Neuronal stem cell (in vitro differentiated cells): ENCODE results near the gene NAA16.
A peak's percentile ranks its signal among the peaks of the same experiment; 100 is the strongest.
"Not testable (repeated sequence)": the region's sequence is repeated elsewhere in the genome, so short reads cannot be mapped to it uniquely, and the experiment has no call there.

Experiments used
- DNase-seq: peaks from one replicate; pipeline ENCODE4 v3.0.0-alpha.2; 2013; ENCODE audit warnings: low spot score
- H2AFZ ChIP-seq: one replicate; pipeline ENCODE4 v1.6.1; 2013; ENCODE audit warnings: mild to moderate bottlenecking, low read length, inconsistent platforms
- H2AK5ac ChIP-seq: 2 replicates; pipeline ENCODE4 v1.6.1; 2013; ENCODE audit warnings: low read depth, mild to moderate bottlenecking, inconsistent platforms, low read length, moderate library complexity, mixed read lengths
- H2BK120ac ChIP-seq: 2 replicates; pipeline ENCODE4 v1.6.1; 2013; ENCODE audit warnings: low read depth, mild to moderate bottlenecking, inconsistent platforms, low read length, moderate library complexity, mixed read lengths
- H2BK12ac ChIP-seq: one replicate; pipeline ENCODE4 v1.6.1; 2013; ENCODE audit warnings: low read length, inconsistent platforms
- H2BK15ac ChIP-seq: 2 replicates; pipeline ENCODE4 v1.6.1; 2013; ENCODE audit warnings: mild to moderate bottlenecking, low read length, inconsistent platforms, mixed read lengths
- H2BK5ac ChIP-seq: one replicate; pipeline ENCODE4 v1.6.1; 2013; ENCODE audit warnings: inconsistent platforms, mild to moderate bottlenecking, low read length, moderate library complexity
- H3K14ac ChIP-seq: one replicate; pipeline ENCODE4 v1.6.1; 2013; ENCODE audit warnings: low read length, inconsistent platforms
- H3K18ac ChIP-seq: 2 replicates; pipeline ENCODE4 v1.6.1; 2013; ENCODE audit warnings: low read length, inconsistent platforms
- H3K23ac ChIP-seq: 2 replicates; pipeline ENCODE4 v1.6.1; 2013; ENCODE audit warnings: low read depth, mild to moderate bottlenecking, mixed read lengths, low read length, inconsistent platforms; ENCODE audit not compliant: poor library complexity
- H3K27ac ChIP-seq: replicated peaks from 3 replicates; pipeline ENCODE4 v1.5.1; 2013; ENCODE audit warnings: low read length, inconsistent platforms
- H3K27me3 ChIP-seq, 3 experiments: 2 replicates each; pipeline ENCODE4 v1.6.1; 2013; ENCODE audit warnings: low read length in 3 of 3, mild to moderate bottlenecking in 2 of 3, inconsistent platforms in 1 of 3, low read depth in 1 of 3, mixed read lengths in 1 of 3, moderate library complexity in 1 of 3; ENCODE audit not compliant: control insufficient read depth in 3 of 3, insufficient read depth in 3 of 3
- H3K36me3 ChIP-seq, 2 donors: replicated peaks in 1 of 2; 2 replicates each; pipeline ENCODE4 v1.6.1; 2013; ENCODE audit warnings: low read length in 2 of 2; ENCODE audit not compliant: control insufficient read depth in 2 of 2, insufficient read depth in 2 of 2
- H3K4ac ChIP-seq: 2 replicates; pipeline ENCODE4 v1.6.1; 2013; ENCODE audit warnings: inconsistent platforms, mild to moderate bottlenecking, low read length, moderate library complexity
- H3K4me1 ChIP-seq, 2 donors: 1 replicate in 1 of 2; 2 replicates in 1 of 2; pipeline ENCODE4 v1.6.1; 2013; ENCODE audit warnings: low read length in 2 of 2, low read depth in 1 of 2; ENCODE audit not compliant: control insufficient read depth in 2 of 2, insufficient read depth in 1 of 2
- H3K4me2 ChIP-seq: one replicate; pipeline ENCODE4 v1.6.1; 2013; ENCODE audit warnings: mild to moderate bottlenecking, low read length, inconsistent platforms; ENCODE audit not compliant: insufficient read depth, poor library complexity, severe bottlenecking
- H3K4me3 ChIP-seq, 2 donors: 2 replicates each; pipeline ENCODE4 v1.5.1; 2013; ENCODE audit warnings: low read length in 2 of 2, mild to moderate bottlenecking in 2 of 2, inconsistent platforms in 1 of 2, moderate library complexity in 1 of 2
- H3K79me1 ChIP-seq: one replicate; pipeline ENCODE4 v1.6.1; 2013; ENCODE audit warnings: low read depth, mild to moderate bottlenecking, inconsistent platforms, low read length, moderate library complexity
- H3K9ac ChIP-seq: one replicate; pipeline ENCODE4 v1.6.1; 2013; ENCODE audit warnings: mild to moderate bottlenecking, low read depth, low read length, inconsistent platforms; ENCODE audit not compliant: poor library complexity
- H3K9me3 ChIP-seq, 2 donors: replicated peaks in 1 of 2; 2 replicates each; pipeline versions ENCODE3 to v1.6.1; 2013; ENCODE audit warnings: low read length in 2 of 2, mild to moderate bottlenecking in 2 of 2, inconsistent platforms in 1 of 2, low read depth in 1 of 2, mixed read lengths in 1 of 2, moderate library complexity in 1 of 2; ENCODE audit not compliant: control insufficient read depth in 2 of 2, insufficient read depth in 1 of 2
- H4K8ac ChIP-seq: one replicate; pipeline ENCODE4 v1.6.1; 2013; ENCODE audit warnings: low read depth, mild to moderate bottlenecking, inconsistent platforms, low read length, moderate library complexity
- H4K91ac ChIP-seq: one replicate; pipeline ENCODE4 v1.6.1; 2013; ENCODE audit warnings: low read length, low read depth, mild to moderate bottlenecking, inconsistent platforms; ENCODE audit not compliant: poor library complexity
- WGBS, 2 donors: extraction: QIAGEN DNeasy Blood & Tissue Kit; methylation state at CpG; one replicate each; pipeline ENCODE4 v1.1.7; 2013; ENCODE audit warnings: missing lambda C conversion rate in 2 of 2, mixed read lengths in 1 of 2; ENCODE audit not compliant: insufficient read length in 2 of 2, insufficient replicate concordance in 1 of 2; ENCODE audit errors: extremely low coverage in 2 of 2; 5-methylcytosine and 5-hydroxymethylcytosine counted together

The NAA16 gene

GRCh38 chr13:41420146-41420545 lies 109.1 kb downstream of the NAA16 start:
- H3K14ac ChIP-seq = no peak overlapping the region
- H3K4ac ChIP-seq = no peak overlapping the region
- H2AFZ ChIP-seq = no peak overlapping the region
- H3K4me3 ChIP-seq = peak overlapping the region in 1 of 2 donors; percentile 60
- DNase-seq = no peak
- no peaks in the 10 kb centered on the region for H3K36me3 ChIP-seq
- no peaks in the 10 kb centered on the region for H3K27me3 ChIP-seq
- no peak overlapping the region for H2AK5ac ChIP-seq
- H2BK120ac ChIP-seq = no peak overlapping the region
- no peaks in the 10 kb centered on the region for H3K79me1 ChIP-seq
- H3K23ac ChIP-seq = no peak overlapping the region
- H3K4me2 ChIP-seq = no peak overlapping the region
- H3K4me1 ChIP-seq = no peaks in the 10 kb centered on the region
- H3K18ac ChIP-seq = no peak overlapping the region
- H4K91ac ChIP-seq = no peak overlapping the region
- H3K9ac ChIP-seq = no peak overlapping the region
- no peak overlapping the region for H2BK12ac ChIP-seq
- H3K9me3 ChIP-seq = no peaks in the 10 kb centered on the region
- WGBS, 2 donors = no CpG with 5 or more reads among the region's 4 CpGs
- H2BK15ac ChIP-seq = no peak overlapping the region
- no peak overlapping the region for H2BK5ac ChIP-seq
- H3K27ac ChIP-seq = no peak overlapping the region
- H4K8ac ChIP-seq = no peak overlapping the region

GRCh38 chr13:41421330-41421729 lies 110.3 kb downstream of the NAA16 start:
- H3K79me1 ChIP-seq, H3K23ac ChIP-seq, H3K4me1 ChIP-seq, H3K27me3 ChIP-seq, H3K18ac ChIP-seq, H2BK5ac ChIP-seq, H2BK12ac ChIP-seq, H4K91ac ChIP-seq, H3K14ac ChIP-seq, DNase-seq, H3K27ac ChIP-seq, H2AFZ ChIP-seq, H2BK15ac ChIP-seq, H3K9ac ChIP-seq, H3K4ac ChIP-seq, H3K36me3 ChIP-seq, H3K4me3 ChIP-seq, H3K9me3 ChIP-seq, H2AK5ac ChIP-seq, H4K8ac ChIP-seq, H2BK120ac ChIP-seq, H3K4me2 ChIP-seq: not testable (repeated sequence)
- no CpG with 5 or more reads among the region's 6 CpGs for WGBS, 2 donors

GRCh38 chr13:41421983-41422382 lies 110.9 kb downstream of the NAA16 start:
- H3K18ac ChIP-seq = not testable (repeated sequence)

GRCh38 chr13:41423259-41423658 lies 112.2 kb downstream of the NAA16 start:
- not testable (repeated sequence) for H3K9ac ChIP-seq, H2BK5ac ChIP-seq, H3K4ac ChIP-seq, DNase-seq, H3K36me3 ChIP-seq, H4K91ac ChIP-seq, H3K4me3 ChIP-seq, H2BK12ac ChIP-seq, H2BK15ac ChIP-seq, H3K27ac ChIP-seq, H3K18ac ChIP-seq, H2BK120ac ChIP-seq, H3K4me1 ChIP-seq, H3K79me1 ChIP-seq, H3K27me3 ChIP-seq, H3K23ac ChIP-seq, H2AK5ac ChIP-seq, H2AFZ ChIP-seq, H3K14ac ChIP-seq, H3K4me2 ChIP-seq, H4K8ac ChIP-seq, H3K9me3 ChIP-seq
- WGBS, 2 donors = no CpG with 5 or more reads among the region's 13 CpGs

More at GRCh38 chr13:41421983-41422382, 110.9 kb downstream of the NAA16 start:
- H3K27ac ChIP-seq, H2BK15ac ChIP-seq, H3K36me3 ChIP-seq, H4K8ac ChIP-seq, H3K79me1 ChIP-seq, H3K4me2 ChIP-seq, H2BK5ac ChIP-seq, H3K27me3 ChIP-seq, H3K9me3 ChIP-seq, H3K4me3 ChIP-seq, DNase-seq, H3K14ac ChIP-seq, H2AK5ac ChIP-seq, H3K9ac ChIP-seq, H2BK12ac ChIP-seq, H2BK120ac ChIP-seq, H3K4ac ChIP-seq, H4K91ac ChIP-seq, H3K23ac ChIP-seq, H3K4me1 ChIP-seq: not testable (repeated sequence)
- WGBS, 2 donors = no CpG with 5 or more reads among the region's 7 CpGs
- H2AFZ ChIP-seq = peak overlapping the region; percentile 45
